ENCODE measurements around the gene KRT82.

DNA sequence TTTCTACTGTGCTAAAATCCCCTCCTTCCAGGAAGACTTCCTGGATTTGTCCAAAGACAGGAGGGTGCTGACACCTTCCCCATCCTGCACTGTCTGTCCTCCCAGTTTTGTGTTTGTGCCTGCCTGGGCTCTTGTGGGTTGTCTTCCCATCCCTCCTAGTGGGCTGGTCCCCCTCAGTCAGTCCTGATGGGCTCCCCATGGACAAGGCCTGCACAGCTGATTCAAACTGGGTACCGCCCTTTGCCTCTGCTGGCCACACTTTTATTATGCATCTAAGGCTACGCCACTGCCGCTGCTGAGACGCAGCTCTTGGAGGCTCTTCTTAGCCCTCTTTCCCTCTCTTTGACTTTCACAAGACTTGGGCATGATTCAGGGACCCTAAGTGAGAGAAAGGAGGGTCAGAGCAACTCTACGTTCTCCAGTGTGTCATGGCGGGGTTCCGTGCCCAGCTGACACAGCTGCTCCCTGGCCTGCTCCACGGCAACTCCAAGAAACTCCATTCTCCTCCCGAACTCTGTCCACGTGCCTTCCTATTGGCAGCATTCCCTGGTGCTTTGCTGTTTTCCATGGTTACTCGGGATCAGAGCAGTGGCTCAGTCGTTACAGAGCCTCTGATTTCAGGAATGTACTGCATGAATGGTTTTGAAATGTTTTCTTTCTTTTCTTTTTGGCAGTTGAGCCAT, 35.1 kb downstream of the KRT82 start:
- no peak for TF ChIP-seq EZH2 (IDR thresholded peaks at IDR 0.05; ENCODE audit: borderline replicate concordance, low read length)
- TF ChIP-seq, protein P1, sequence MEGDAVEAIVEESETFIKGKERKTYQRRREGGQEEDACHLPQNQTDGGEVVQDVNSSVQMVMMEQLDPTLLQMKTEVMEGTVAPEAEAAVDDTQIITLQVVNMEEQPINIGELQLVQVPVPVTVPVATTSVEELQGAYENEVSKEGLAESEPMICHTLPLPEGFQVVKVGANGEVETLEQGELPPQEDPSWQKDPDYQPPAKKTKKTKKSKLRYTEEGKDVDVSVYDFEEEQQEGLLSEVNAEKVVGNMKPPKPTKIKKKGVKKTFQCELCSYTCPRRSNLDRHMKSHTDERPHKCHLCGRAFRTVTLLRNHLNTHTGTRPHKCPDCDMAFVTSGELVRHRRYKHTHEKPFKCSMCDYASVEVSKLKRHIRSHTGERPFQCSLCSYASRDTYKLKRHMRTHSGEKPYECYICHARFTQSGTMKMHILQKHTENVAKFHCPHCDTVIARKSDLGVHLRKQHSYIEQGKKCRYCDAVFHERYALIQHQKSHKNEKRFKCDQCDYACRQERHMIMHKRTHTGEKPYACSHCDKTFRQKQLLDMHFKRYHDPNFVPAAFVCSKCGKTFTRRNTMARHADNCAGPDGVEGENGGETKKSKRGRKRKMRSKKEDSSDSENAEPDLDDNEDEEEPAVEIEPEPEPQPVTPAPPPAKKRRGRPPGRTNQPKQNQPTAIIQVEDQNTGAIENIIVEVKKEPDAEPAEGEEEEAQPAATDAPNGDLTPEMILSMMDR (IDR thresholded peaks at IDR 0.05; ENCODE audit: low read length) = no peak

Measured in OCI-LY1 (cell line).